NCI-H1105 treated with DMSO at 0.1 percent for 48 hours (cell line): ENCODE measurements around the gene SLC6A16.
"Not testable (repeated sequence)": the region's sequence is repeated elsewhere in the genome, so short reads cannot be mapped to it uniquely, and the experiment has no call there.

Experiments used
- DNase-seq: peaks from one replicate; lab custom pipeline; 2025; lab: John Stamatoyannopoulos, UW

Gene SLC6A16

DNA sequence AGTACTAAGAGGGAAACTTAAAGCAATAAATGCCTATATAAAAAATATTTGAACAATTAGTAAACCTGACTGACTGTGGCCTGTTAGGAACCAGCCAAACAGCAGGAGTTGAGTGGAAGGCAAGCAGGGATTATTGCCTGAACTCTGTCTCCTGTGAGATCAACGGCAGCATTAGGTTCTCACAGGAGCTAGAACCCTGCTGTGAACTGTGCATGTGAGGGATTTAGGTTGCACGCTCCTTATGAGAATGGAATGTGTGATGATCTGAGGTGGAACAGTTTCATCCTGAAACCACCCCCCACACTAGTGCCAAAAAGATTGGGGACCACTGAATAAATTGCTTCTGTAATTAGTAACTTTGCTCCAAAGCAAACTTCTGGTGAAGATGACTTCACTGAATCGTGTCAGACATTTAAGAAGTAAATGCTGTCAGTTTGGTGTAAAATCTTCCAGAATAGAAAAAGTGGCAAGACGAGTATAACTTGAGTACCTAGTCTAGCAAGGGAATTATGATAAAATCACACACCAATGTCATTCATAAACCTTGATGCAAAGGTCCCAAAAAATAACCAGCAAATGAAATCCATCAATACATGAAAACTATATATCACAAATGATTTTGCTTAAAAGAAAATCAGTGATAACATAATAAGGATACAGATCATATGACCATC is 53.8 kb downstream of the SLC6A16 start:
- no peak for DNase-seq

DNA sequence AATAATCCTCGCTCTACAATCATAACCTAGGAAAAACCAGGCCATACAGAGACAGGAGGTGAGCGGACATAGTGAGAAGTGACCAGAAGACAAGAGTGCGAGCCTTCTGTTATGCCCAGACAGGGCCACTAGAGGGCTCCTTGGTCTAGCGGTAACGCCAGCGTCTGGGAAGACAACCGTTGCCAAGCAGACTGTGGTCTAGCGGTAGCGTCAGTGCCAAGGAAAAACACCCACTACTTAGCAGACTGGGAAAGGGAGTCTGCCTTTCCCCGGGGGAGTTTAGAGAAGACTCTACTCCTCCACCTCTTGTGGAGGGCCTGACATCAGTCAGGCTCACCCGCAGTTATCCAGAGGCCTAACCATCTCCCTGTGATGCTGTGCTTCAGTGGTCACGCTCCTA is 58.6 kb downstream of the SLC6A16 start:
- DNase-seq, result not testable (repeated sequence)

DNA sequence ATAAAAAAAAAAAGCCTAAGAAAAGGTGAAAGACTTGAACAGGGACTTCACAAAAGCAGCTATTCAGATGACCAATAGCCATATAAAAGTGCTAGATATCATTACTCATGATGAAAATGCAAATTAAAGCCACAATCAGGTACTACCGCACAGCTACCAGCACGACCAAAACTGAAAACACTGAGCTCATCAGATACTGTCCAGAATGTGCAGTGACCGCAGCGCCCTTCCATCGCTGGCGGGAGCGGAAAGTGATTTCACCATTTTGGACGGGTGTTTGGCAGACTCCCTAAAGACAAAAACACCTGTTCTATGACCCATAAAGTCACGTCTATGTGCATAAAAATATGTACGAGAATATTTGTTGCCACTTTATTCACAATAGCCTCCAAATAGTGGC is 60.7 kb downstream of the SLC6A16 start:
- no peak for DNase-seq

DNA sequence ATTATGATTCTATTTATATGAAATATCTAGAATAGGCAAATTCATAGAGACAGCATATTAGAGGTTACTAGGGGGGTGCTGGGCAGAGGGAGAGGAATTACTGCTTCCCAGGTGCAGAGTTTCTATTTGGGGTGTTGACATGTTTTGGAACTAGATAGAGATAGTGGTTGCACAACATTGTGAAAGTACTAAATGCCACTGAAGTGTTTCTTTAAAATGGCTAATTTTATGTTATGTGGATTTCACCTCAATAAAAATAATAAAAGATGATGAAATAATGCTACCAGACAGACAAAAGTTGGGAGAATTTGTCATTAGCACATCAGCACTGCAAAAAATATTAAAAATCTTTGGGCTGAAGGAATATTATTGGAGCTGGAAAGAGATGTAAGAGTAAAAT is 63.4 kb downstream of the SLC6A16 start:
- DNase-seq, result no peak

DNA sequence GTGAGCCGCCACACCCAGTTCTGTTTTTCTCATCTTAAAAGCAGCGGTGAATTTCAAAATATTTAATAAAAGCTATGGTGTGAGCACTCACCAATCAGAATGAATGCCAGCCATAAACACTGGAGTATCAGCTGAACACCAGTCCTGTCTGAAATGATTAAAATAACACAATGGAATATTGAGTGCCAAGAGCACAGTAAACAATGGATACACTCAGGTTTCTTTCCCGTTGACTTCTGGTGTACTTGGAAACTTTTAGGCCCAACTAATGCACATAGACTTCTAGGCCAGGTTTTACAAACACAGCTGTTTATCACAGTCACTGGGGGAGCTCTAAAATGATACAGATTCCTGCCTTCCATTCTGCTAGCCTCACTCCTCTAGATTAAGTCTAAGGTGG is 68.3 kb downstream of the SLC6A16 start:
- no peak for DNase-seq

DNA sequence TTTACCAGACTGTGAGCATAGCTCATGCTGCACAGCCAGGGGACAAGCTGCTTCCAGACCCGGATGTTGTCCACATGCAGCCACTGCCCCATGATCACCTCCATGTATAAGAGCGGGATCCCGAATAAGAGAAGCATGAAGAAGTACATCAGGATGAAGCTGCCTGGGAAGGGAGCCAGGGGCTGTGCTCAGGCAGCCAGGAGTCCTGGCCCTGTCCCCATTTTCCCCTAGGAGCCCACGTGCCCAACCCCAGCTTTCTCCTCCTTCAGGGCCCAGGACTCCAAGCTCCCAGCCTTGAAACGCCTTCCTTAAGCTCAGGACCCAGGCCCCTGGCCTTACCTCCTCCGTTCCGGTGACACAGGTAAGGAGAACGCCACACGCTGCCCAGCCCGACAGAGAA is 69.3 kb downstream of the SLC6A16 start:
- no peak for DNase-seq

DNA sequence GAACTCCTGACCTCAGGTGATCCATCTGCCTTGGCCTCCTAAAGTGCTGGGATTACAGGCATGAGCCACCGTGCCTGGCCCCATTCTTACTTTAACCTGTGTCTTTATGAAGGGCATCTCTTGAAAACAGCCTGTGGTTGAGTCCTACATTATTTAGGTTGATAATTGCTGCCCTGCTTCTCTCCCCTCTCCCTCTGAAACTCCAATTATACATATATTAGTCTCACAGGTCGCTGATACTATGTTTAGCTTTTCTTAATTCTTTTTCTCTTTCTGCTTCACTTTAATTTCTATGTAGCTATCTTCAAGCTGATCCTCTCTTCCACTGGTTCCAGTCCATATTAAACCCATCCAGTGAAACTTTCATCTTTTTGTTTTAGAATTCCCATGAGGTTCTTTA is 75.1 kb downstream of the SLC6A16 start:
- DNase-seq, result no peak

DNA sequence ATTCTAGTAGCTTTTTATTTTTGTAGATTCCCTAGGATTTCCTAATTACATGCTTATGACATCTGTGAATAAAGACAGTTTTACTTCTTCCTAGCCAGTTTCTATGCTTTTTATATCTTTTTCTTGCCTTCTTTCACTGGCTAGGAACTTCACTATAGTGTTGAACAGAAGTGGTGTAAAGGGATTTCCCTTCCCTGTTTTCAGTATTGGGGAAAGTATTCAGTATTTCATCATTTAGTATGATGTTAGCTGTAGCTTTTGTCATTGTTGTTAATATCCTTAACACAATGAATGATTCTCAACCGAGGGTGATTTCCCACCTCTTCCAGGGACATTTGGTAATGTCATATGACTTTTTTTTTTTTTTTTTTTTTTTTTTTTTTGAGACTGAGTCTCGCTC is 77.3 kb downstream of the SLC6A16 start:
- no peak for DNase-seq

DNA sequence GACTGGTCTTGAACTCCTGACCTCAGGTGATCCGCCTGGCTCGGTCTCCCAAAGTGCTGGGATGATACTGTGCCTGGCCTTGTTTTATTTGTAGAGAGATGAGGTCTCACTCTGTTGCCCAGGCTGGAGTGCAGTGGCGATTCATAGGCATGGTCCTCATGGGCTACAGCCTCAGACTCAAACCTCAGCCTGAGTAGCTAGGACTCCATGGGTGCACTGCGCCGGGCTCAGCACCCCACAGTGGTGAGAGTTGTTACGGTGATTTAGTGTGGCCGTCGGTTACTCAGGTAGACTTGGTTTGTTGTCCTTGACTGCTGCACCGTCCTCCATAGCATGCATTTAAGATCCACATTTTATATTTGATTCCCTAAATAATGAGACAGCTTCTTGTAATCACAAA is 80.7 kb downstream of the SLC6A16 start:
- no peak for DNase-seq

DNA sequence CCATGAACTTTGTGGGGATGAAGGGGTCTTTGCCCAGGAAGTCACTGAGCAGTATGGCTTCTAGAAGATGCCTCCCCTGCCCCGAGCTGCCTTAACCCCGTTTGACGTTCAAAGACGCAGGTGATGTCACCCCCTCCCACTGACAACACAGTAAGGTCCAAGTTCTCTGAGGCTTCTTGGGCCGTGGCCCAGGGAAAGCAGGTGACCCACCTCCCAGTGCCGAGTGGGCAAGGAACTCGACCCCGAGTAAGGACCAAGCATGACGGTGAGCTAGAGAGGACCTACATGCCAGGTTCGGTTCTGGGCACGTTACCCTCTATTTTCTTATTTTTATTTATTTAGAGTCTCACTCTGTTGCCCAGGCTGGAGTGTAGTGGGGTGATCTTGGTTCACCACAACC is 81.3 kb downstream of the SLC6A16 start:
- no peak for DNase-seq

DNA sequence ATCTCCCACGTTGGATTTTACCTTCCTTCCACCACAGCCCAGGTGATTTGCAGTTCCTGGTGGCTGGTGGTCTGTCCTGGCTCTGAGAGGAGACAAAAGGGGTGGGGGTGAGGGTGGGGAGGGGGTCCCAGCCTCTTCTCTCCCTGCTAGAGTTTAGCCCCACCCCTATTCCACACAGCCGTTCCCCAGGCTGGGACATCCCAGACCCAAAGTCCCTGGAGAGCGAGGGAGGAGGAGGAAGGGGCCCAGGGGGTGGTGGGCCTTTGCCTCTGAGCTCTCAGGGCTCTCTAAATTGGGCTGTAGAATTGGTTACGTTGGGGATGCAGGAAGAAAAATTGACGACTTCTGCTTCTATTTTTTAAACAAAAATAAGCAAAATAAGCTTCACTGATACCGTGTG is 81.9 kb downstream of the SLC6A16 start:
- DNase-seq, result no peak

DNA sequence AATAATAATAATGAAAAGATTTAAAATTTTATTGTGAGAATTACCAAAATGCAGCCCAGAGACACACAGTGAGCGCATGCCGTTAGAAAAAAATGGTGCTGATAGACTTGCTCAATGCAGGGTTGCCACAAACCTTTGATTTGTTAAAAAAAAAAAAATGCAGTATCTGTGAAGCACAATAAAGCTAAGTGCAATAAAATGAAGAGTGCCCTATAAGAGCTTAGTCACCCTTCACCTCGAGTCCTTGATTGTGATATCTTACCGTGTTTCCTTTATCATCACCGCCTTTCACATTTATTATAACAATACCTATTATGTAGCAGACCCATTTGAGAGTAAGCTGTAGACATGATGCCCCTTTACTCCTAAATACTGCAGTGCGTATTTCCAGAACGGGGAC is 83.2 kb downstream of the SLC6A16 start:
- no peak for DNase-seq
